Natural killer cell treated with Interleukin-12 subunit alpha and Interleukin-12 subunit beta and Interleukin-15 and Interleukin-18, amount 100 ng/mL, for 72 hours (primary cell): Measurements from ENCODE around the gene B4GALNT3. TPM values are rescaled to one million over a fixed set of nuclear protein-coding genes. Genes with fewer than 3 reads are reported as not detected.
A peak's percentile ranks its signal among the peaks of the same experiment; 100 is the strongest.

Experiments used
- ATAC-seq, 2 donors: fragments of 150-1000 bp; cut with Tn5 transposase in 1 of 2; sonication (Bioruptor Pico), chemical (Tn5 transposase) in 1 of 2; 2 replicates each; pipeline ENCODE4 v1.10.0; 2021
- DNase-seq: peaks from one replicate; pipeline ENCODE4 v3.0.0; 2022; ENCODE audit warnings: low spot score
- H3K27ac Mint-ChIP-seq, 2 donors: 1 replicate in 1 of 2; 2 replicates in 1 of 2; pipeline ENCODE4 v1.8.0; 2022; ENCODE audit warnings: mixed read lengths in 2 of 2, mild to moderate bottlenecking in 1 of 2, moderate library complexity in 1 of 2
- H3K27me3 Mint-ChIP-seq, 2 donors: 1 replicate in 1 of 2; 2 replicates in 1 of 2; pipeline ENCODE4 v1.8.0; 2022; ENCODE audit warnings: mixed read lengths in 2 of 2
- H3K36me3 Mint-ChIP-seq: one replicate; pipeline ENCODE4 v1.8.0; 2022; ENCODE audit warnings: mixed read lengths
- H3K4me1 Mint-ChIP-seq, 2 donors: 1 replicate in 1 of 2; 2 replicates in 1 of 2; pipeline ENCODE4 v1.8.0; 2022; ENCODE audit warnings: low read depth in 2 of 2, mixed read lengths in 2 of 2, mild to moderate bottlenecking in 1 of 2
- H3K4me3 Mint-ChIP-seq: one replicate; pipeline ENCODE4 v1.8.0; 2022; ENCODE audit warnings: mixed read lengths
- H3K9me3 Mint-ChIP-seq: 2 replicates; pipeline ENCODE4 v1.8.0; 2022; ENCODE audit warnings: mixed read lengths
- total RNA-seq, 2 donors: library from RNA; stranded (reverse); gene quantifications; one replicate each; pipeline ENCODE4 v1.2.3, GENCODE V29; 2022

The B4GALNT3 gene
- total RNA-seq, 2 donors from 2014 or later = 14.1 to 20.6 TPM

DNA sequence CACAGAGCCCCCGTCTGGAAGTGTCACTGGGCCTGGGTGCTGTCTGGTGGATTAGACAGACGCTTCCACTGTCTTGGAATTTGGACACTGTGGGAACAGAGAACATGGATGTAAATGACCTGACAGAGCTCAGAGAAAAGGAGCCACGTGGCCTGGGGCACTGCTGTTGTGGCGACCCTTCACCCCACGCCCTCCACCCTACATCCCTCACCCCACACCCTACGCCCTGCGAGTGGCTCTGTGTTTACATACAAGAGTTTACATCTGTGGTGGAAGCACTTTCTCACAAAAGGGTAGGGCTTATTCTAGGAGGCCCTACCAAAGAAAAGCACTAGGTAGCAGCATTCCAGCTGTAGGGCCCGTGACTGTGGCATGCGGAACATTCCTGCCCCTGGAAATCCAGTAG is 47.7 kb downstream of the B4GALNT3 start:
- peaks cover 6 to 10% of the 10 kb centered on the region in 2 donors for H3K4me1 Mint-ChIP-seq
- H3K4me3 Mint-ChIP-seq = no peak overlapping the region
- no peak overlapping the region for H3K27ac Mint-ChIP-seq
- H3K9me3 Mint-ChIP-seq = no peaks in the 10 kb centered on the region
- ATAC-seq (no peak), DNase-seq (no peak)
- H3K36me3 Mint-ChIP-seq = no peaks in the 10 kb centered on the region
- peaks cover 3 to 16% of the 10 kb centered on the region in 2 donors for H3K27me3 Mint-ChIP-seq

DNA sequence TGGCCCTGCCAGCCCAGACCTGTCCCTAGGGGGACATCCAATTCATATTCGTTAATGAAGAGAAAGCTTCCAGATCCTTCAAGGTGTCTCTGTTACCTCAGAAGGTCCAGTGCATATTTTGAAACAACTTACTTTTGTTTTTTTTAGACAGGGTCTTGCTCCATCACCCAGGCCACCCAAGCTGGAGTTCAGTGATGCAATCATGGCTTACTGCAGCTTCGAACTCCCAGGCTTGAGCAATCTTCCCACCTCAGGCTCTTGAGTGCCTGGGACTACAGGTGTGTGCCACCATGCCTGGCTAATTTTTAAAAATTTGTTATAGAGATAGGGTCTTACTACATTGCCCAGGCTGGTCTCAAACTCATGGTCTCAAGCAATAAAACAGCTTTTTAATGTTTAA is 48.4 kb downstream of the B4GALNT3 start:
- DNase-seq (no peak), ATAC-seq (no peak)
- Mint-ChIP-seq H3K4me3 (no peak overlapping the region), H3K27ac (peak overlapping the region in 1 of 2 donors; percentile 15), H3K9me3 (no peaks in the 10 kb centered on the region), H3K4me1 (peaks cover 4 to 9% of the 10 kb centered on the region in 2 donors), H3K36me3 (no peaks in the 10 kb centered on the region), H3K27me3 (peaks cover 4 to 19% of the 10 kb centered on the region in 2 donors)

DNA sequence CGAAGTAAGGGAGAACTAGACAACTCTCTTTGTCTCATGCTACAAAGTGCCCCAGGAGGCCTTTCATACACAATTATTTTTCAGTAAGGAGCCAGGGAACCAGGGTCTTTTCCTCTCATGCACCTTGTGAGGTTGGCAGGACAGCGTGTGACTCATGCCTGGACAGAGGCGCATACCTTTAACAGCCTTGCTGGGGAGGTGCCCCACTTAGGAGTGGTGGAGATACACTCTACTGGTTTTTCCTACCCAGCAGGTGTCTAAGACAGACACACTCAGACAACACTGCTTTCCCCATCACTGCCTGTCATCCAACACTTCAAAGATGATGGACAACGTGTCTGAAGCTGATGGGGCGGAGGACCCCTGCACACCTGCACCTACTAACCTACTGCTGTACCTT is 49.1 kb downstream of the B4GALNT3 start:
- ATAC-seq = no peak
- Mint-ChIP-seq H3K27ac (peak overlapping the region in 1 of 2 donors; percentile 15), H3K4me3 (no peak overlapping the region), H3K9me3 (no peaks in the 10 kb centered on the region), H3K27me3 (peaks cover 7 to 26% of the 10 kb centered on the region in 2 donors), H3K36me3 (no peaks in the 10 kb centered on the region), H3K4me1 (peaks cover 0 to 6% of the 10 kb centered on the region in 2 donors)
- DNase-seq = no peak

DNA sequence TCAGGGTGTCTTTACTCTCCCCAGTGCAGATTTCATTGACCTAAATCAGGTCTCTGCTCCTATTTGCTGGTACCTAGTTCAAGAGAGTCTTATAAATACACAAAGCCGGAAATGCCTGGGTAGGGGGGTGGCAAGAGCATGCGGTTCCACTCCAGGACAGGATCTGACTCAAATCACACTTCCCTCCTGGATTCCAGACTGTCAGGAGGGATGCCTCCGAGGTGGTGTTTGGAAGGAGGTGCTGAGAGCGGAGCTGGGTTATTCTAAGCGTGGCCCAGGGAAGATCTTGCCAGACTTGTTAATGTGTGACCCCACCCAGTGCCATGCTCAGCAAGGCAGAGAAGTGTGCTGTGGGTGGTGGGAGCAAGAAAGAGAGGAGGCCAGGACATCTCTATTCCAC is 49.8 kb downstream of the B4GALNT3 start:
- H3K9me3 Mint-ChIP-seq = no peaks in the 10 kb centered on the region
- peak; percentile 35 for DNase-seq
- no peak overlapping the region for H3K27ac Mint-ChIP-seq
- H3K36me3 Mint-ChIP-seq = no peaks in the 10 kb centered on the region
- peaks cover 10 to 26% of the 10 kb centered on the region in 2 donors for H3K27me3 Mint-ChIP-seq
- ATAC-seq = no peak
- H3K4me1 Mint-ChIP-seq = peaks cover 0 to 6% of the 10 kb centered on the region in 2 donors
- H3K4me3 Mint-ChIP-seq = no peak overlapping the region

DNA sequence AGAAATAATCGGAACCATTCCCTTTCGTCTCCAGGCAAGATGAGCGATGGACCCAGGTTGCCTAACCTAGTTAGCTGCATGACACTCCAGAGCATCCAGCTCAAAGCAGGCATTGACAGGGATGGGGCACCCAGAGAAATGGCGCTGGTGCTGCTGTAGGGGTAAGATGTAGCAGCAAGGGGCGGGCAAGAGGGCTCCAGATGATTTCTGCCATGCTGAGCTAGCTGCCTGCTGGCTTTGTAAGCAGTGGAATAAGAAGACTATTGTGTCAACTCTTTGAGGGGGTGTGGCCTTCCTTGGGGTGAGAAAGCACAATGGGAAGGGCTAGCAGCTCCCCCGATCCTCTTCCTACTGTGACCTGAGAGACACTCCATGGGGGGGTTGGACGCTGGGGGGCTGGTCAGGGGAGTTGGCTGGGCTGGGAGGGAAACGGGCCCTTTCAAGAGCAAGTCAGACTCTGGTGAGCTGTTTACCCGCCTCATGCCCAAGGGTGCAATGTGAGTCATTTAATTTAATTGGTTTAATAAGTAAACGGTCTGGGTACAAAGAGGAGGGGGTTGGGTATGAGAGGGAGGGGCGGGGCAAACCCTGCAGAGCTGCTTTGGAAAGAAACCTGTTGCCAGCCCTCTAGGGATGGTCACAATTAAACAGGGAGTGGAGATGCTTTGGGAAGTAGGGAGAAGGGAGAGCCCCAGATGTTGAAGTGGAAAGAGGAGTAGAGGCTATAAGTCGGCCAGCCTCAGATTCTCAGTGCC is 50.5 kb downstream of the B4GALNT3 start:
- Mint-ChIP-seq H3K9me3 (no peaks in the 10 kb centered on the region), H3K36me3 (no peaks in the 10 kb centered on the region), H3K27me3 (peaks cover 8 to 21% of the 10 kb centered on the region in 2 donors), H3K27ac (no peak overlapping the region), H3K4me1 (peaks cover 0 to 3% of the 10 kb centered on the region in 2 donors), H3K4me3 (no peak overlapping the region)
- ATAC-seq (no peak), DNase-seq (peak; percentile 16)

DNA sequence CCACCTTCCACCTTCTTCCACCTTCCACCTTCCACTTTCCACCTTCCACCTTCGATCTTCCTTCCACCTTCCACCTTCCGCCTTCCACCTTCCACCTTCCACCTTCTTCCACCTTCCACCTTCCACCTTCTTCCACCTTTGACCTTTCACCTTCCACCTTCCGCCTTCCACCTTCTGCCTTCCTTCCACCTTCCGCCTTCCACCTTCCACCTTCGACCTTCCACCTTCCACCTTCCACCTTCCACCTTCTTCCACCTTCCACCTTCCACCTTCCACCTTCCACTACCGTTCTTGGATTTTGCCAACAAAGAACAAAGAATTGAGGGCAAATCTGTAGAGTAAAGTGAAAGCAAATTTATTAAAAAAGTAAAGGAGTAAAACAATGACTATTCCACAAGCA is 53.2 kb downstream of the B4GALNT3 start:
- Mint-ChIP-seq H3K27ac (no peak overlapping the region), H3K4me1 (peaks cover 0 to 3% of the 10 kb centered on the region in 2 donors), H3K27me3 (peaks cover 8 to 21% of the 10 kb centered on the region in 2 donors), H3K4me3 (no peak overlapping the region), H3K9me3 (no peaks in the 10 kb centered on the region), H3K36me3 (no peaks in the 10 kb centered on the region)
- no peak for DNase-seq
- no peak for ATAC-seq

DNA sequence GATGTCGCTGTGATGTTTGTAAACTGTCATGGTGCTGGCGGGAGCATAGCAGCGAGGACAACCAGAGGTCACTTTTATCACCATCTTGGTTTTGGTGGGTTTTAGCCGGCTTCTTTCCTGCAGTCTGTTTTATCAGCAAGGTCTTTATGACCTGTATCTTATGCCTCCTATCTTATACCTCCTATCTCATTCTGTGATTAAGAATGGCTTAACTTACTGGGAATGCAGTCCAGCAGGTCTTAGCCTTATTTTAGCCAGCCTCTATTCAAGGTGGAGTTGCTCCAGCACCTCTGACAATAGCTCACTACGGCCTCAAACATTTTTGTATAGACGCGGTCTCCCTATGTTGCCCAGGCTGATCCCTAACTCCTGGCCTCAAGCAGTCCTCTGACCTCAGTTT is 53.7 kb downstream of the B4GALNT3 start:
- Mint-ChIP-seq H3K4me3 (no peak overlapping the region), H3K9me3 (no peaks in the 10 kb centered on the region), H3K27me3 (peaks cover 9 to 21% of the 10 kb centered on the region in 2 donors), H3K27ac (no peak overlapping the region), H3K4me1 (peaks cover 0 to 3% of the 10 kb centered on the region in 2 donors), H3K36me3 (no peaks in the 10 kb centered on the region)
- DNase-seq (no peak), ATAC-seq (no peak)

DNA sequence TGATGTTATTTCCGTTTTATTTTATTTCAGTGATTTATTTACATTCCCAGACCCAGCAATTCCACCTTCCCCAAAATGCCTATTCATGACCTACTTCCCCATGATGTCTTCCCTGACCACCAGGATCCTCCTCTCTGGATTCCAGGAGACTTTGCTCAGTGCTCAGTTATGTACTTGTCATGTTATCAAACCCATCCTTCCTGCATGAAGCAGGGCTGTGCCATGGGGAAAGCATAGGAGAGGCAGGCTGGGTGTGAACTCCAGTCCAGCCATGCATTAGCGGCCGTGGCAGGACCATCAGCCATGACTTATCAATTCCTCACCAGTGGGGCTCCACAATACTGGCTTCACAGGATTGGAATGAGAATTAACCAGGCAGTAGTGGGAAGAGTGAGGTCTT is 57.8 kb downstream of the B4GALNT3 start:
- DNase-seq (peak; percentile 28), ATAC-seq (no peak)
- no peak overlapping the region for H3K27ac Mint-ChIP-seq
- H3K4me1 Mint-ChIP-seq = no peaks in the 10 kb centered on the region
- no peaks in the 10 kb centered on the region for H3K36me3 Mint-ChIP-seq
- peaks cover 17 to 21% of the 10 kb centered on the region in 2 donors for H3K27me3 Mint-ChIP-seq
- no peak overlapping the region for H3K4me3 Mint-ChIP-seq
- H3K9me3 Mint-ChIP-seq = no peaks in the 10 kb centered on the region

DNA sequence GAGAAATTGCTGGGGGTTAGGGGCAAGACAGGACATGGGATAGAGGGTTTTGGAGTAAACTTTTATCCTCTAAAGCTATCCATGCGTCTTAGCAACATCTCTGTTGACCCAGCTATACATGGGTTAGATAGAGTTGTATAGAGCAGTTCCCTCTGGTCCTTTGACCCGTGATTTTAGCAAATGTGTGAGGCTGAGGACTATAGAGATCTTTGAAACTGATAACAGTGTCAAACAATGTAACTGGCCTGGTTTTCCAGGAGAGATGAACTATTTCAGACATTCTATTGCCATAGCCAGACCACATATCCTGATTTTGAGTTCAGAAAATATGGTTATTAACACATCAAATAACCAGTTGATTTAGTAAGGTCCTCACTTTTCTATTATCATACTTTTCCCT is 60.4 kb downstream of the B4GALNT3 start:
- DNase-seq = peak; percentile 15
- ATAC-seq = no peak
- no peaks in the 10 kb centered on the region for H3K4me1 Mint-ChIP-seq
- no peak overlapping the region for H3K4me3 Mint-ChIP-seq
- H3K9me3 Mint-ChIP-seq = no peaks in the 10 kb centered on the region
- H3K27ac Mint-ChIP-seq = no peak overlapping the region
- H3K36me3 Mint-ChIP-seq = no peaks in the 10 kb centered on the region
- peaks cover 6 to 13% of the 10 kb centered on the region in 2 donors for H3K27me3 Mint-ChIP-seq

DNA sequence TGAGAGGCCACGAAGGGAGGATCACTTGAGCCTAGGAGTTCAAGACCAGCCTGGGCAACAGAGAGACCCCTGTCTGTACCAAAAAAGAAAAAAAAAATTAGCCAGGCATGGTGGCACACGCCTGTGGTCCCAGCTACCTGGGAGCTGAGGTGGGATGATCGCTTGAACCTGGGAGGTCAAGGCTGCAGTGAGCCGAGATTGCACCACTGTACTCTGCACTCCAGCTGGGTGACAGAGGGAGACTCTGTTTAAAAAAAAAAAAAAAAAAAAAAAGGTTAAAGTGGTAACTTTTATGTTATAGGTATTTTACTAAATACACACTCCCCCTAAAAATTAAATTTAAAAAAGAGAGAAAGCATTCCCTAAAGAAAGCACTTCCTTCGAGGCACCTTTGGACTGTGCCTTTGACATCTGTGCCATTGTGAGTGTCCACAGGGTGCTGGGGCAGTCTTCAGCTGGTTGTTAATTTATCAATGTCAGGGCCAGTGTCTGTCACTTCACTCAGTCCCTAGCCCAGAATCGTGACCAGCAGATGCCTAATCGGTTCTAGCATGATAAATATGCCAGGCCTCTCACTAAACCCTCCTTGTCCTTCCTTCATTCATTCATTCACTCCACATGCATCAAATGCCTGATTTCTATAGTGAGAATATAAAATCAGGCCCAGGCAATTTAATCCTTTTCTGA is 63.1 kb downstream of the B4GALNT3 start:
- Mint-ChIP-seq H3K27me3 (peaks cover 6 to 16% of the 10 kb centered on the region in 2 donors), H3K27ac (no peak overlapping the region)

DNA sequence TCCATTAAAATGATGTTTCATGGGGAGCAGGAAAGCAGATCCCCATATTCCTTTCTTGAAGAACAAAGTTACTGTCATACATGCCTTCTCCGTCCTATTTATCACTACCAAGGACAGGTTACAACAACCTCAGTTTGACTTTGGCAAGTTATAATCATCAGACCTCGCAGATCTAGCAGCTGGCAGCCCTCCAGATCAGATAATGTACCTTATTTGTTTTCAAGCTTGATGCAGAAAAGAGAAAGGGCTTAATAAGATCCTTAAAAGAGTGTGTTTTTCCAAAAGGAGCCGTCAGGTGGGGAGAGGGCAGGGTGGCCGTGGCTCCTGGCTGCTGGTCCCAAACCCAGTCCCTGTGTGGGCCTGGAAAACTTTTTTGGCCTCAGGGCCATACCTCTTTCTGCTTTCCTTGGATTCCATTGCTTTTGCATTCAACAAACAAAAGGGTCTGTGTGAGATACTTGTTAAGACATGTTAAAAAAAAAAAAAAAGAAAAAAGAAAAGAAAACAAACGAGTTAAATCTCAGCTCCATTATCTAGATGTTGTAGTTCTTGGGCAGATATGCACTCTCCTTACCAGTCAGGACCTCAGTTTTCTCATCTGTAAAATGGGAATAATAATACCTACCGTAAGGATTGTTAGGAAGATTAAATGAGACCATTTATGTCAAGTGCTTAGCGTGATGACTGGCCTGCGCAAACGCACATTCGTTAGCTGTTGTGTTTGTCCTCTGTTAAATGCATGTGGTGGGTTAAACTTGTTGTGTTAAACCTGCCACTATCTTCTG is 64.6 kb downstream of the B4GALNT3 start:
- Mint-ChIP-seq H3K9me3 (no peaks in the 10 kb centered on the region), H3K4me1 (peaks cover 0 to 3% of the 10 kb centered on the region in 2 donors), H3K36me3 (no peaks in the 10 kb centered on the region), H3K27ac (no peak overlapping the region), H3K4me3 (no peak overlapping the region), H3K27me3 (peaks cover 6 to 13% of the 10 kb centered on the region in 2 donors)
- ATAC-seq (no peak), DNase-seq (peak; percentile 12)

More for the DNA sequence above, 63.1 kb downstream of the B4GALNT3 start:
- ATAC-seq (no peak), DNase-seq (no peak)
- Mint-ChIP-seq H3K4me3 (no peak overlapping the region), H3K36me3 (no peaks in the 10 kb centered on the region), H3K4me1 (peaks cover 0 to 3% of the 10 kb centered on the region in 2 donors), H3K9me3 (no peaks in the 10 kb centered on the region)

DNA sequence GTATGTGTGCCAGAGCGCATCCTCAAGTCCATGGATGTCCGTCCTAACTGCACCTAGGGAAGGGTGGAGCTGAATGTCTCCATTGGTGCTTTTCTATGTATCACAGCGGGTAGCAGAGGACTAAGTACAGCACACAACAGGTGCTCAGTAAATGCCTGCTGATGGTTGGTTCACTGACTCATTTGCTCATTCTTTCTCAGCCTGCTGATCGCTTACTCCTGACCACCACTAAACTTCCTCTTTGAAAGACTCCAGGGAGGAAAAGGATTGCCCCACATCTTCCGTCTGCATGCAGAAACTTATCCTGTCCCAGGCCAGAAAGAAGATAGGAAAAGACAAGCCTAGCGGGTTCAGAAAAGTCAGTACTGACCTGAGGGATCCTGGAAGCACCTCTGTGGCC is 66.3 kb downstream of the B4GALNT3 start:
- Mint-ChIP-seq H3K36me3 (no peaks in the 10 kb centered on the region), H3K4me3 (no peak overlapping the region), H3K27me3 (peaks cover under 1 to 3% of the 10 kb centered on the region in 2 donors), H3K4me1 (peaks cover 0 to 3% of the 10 kb centered on the region in 2 donors), H3K27ac (no peak overlapping the region), H3K9me3 (no peaks in the 10 kb centered on the region)
- ATAC-seq (no peak), DNase-seq (peak; percentile 42)

DNA sequence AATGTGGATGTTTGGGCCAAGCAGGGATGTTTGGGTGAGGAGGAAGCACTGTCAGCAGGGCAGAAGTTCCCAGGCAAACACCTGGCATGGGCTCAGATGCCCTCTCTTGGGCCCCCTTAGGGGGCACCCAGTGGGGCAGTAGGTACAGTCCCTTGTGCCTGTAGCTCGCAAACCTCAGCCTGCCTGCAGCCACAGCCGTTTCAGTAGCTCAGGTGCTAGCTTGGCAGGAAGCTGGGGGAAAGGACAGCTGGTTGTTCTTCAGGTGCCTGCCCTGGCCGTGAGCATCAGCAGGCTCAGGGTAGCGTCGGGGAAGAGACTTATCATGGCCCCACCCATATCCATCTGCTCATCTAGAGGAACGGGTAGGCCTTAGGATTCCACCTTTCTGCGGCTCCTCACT is 67.5 kb downstream of the B4GALNT3 start:
- Mint-ChIP-seq H3K9me3 (peaks cover 3% of the 10 kb centered on the region), H3K27ac (no peak overlapping the region), H3K4me1 (peaks cover 0 to 3% of the 10 kb centered on the region in 2 donors), H3K4me3 (no peak overlapping the region), H3K27me3 (peaks cover 0 to 3% of the 10 kb centered on the region in 2 donors), H3K36me3 (peaks cover 3% of the 10 kb centered on the region)
- no peak for ATAC-seq
- peak; percentile 12 for DNase-seq
